SW 1271 (cell line): Measurements from ENCODE around the gene RNF224.

Source experiments
- DNase-seq, 2 experiments: peaks; one replicate each; lab custom pipeline; 2025; lab: John Stamatoyannopoulos, UW

Gene RNF224

GRCh38 chr9:137227054-137227852 lies at the start of gene RNF224:
TSS of gene RNF224 (plus strand) at chr9:137227502. CDS start at chr9:137228336, 834 bp downstream.
- DNase-seq, result peak in 1 of 2 experiments; percentile 72

GRCh38 chr9:137178201-137178938 lies 48.9 kb upstream of the RNF224 start:
- DNase-seq, result no peak

GRCh38 chr9:137178939-137179630 lies 48.2 kb upstream of the RNF224 start:
- DNase-seq, result no peak

GRCh38 chr9:137179761-137180160 lies 47.5 kb upstream of the RNF224 start:
- DNase-seq, result no peak

- DNase-seq, result no peak
These were observed 46.8 kb upstream of the RNF224 start for GRCh38 chr9:137180491-137180890.

GRCh38 chr9:137181680-137182079 lies 45.6 kb upstream of the RNF224 start:
- no peak for DNase-seq

- DNase-seq, result no peak
These were observed 44.5 kb upstream of the RNF224 start for GRCh38 chr9:137182836-137183235.

- no peak for DNase-seq
These were observed 43.2 kb upstream of the RNF224 start for GRCh38 chr9:137183980-137184595.

- DNase-seq, result no peak
These were observed 42.2 kb upstream of the RNF224 start for GRCh38 chr9:137184881-137185660.

- no peak for DNase-seq
These were observed 41.4 kb upstream of the RNF224 start for GRCh38 chr9:137185921-137186320.

- no peak for DNase-seq
These were observed 40.9 kb upstream of the RNF224 start for GRCh38 chr9:137186385-137186784.

GRCh38 chr9:137187386-137187785 lies 39.9 kb upstream of the RNF224 start:
- DNase-seq, result no peak

- no peak for DNase-seq
These were observed 39.2 kb upstream of the RNF224 start for GRCh38 chr9:137188086-137188489.

GRCh38 chr9:137188490-137189296 lies 38.6 kb upstream of the RNF224 start, which contains the start of the genes ANAPC2 and SSNA1:
TSS of gene ANAPC2 (minus strand) at chr9:137188560. CDS start at chr9:137188532, 28 bp downstream.
TSS of gene SSNA1 (plus strand) at chr9:137188676. CDS start at chr9:137188727, 51 bp downstream.
- peak; percentile 81 to 89 for DNase-seq

GRCh38 chr9:137189297-137190295 lies 37.7 kb upstream of the RNF224 start:
- DNase-seq, result no peak

- no peak for DNase-seq
These were observed 36.9 kb upstream of the RNF224 start for GRCh38 chr9:137190315-137190856.

- no peak for DNase-seq
These were observed 36.1 kb upstream of the RNF224 start for GRCh38 chr9:137191245-137191644.

- DNase-seq, result no peak
These were observed 35.4 kb upstream of the RNF224 start for GRCh38 chr9:137191691-137192447.
